NCI-H2227 treated with DMSO at 0.1 percent for 48 hours (cell line): ENCODE measurements around the gene TMEM18.
"Not testable (repeated sequence)": the region's sequence is repeated elsewhere in the genome, so short reads cannot be mapped to it uniquely, and the experiment has no call there.

Source experiments
- DNase-seq: peaks from one replicate; lab custom pipeline; 2025; lab: John Stamatoyannopoulos, UW

The TMEM18 gene

DNA sequence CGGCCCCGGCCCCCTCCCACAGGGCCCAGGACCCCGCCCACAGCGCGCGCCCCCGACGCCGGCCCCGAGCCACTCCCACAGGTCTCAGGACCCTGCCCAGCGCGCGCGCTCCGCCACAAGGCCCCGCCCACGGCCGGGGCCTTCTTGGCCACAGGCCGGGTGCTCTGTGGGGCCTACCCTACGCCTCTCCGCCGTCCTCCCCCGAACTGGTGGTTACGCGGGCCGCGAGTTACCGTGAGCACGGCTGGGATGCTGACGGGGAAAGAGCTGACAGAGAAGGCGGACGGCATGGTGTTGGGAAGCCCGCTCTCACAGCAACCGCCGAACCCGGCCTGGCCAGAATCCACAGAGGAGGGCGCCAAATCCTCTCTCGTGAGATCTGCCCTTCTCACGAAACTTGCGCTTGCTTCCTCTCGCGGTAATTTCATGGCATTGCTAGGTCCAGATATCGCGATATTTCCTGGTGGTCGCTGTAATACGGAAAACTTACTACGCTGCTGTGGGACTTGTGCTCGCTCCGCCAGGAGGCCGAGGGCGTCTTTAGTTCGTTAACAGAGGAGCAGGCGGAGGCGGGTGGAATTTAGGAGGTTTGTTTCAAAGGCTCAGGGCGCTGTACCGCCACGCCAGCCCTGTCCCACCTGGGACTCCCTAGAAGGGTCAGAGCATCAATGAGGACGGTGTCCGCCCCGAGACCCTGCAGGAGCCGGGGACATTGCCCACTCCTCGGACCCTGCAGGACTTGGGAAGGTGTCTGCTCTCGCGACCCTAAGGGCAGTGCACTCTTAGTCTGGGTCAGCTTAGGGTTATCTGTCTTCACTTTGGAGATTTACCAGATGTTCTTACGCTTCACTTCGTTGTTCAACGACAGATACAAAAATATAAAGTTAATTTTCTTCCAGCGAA lies at the start of gene TMEM18:
Gene TMEM18 (minus strand): TSS at position 351 of the 903 bp plus-strand sequence. CDS start 61 bp downstream, at position 290.
- DNase-seq, result peak; percentile 99

- DNase-seq, result no peak
These were observed 49.0 kb upstream of the TMEM18 start for GRCh38 chr2:726169-726568.

DNA sequence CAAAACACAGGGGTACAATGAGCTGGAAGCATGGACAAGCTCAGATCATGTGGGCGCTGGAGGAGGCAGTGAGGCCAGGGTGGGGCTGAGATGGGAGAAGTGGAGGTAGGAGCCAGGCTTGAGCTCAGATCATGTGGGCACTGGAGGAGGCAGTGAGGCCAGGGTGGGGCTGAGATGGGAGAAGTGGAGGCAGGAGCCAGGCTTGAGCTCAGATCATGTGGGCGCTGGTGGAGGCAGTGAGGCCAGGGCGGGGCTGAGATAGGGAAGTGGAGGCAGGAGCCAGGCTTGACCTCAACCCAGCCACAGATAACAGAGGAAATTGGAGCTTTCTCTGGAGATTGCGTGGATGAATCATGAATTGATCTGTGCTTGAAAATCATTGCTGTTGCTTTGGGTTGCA lies 48.3 kb upstream of the TMEM18 start:
- DNase-seq, result no peak

GRCh38 chr2:723761-724160 lies 46.6 kb upstream of the TMEM18 start:
- no peak for DNase-seq

DNA sequence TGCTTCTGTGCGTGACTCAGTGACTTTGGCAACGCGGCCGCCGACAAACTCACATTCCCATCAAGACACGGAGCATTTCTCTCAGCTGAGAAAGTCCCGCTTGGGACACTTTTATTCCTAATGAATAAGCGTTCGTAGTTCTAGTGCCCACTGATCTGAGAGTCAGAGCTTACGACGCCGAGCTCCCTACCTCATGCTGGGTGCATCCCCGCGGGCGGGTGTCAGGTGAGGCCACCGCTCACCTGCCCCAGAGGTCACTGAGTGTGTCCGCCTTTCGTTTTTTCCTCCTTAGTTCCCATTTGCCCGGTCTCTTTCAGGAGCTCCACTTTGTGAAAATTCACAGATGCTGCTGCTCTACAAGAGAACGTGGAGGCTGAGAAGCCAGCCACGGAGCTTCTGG lies 43.6 kb upstream of the TMEM18 start:
- DNase-seq, result no peak

DNA sequence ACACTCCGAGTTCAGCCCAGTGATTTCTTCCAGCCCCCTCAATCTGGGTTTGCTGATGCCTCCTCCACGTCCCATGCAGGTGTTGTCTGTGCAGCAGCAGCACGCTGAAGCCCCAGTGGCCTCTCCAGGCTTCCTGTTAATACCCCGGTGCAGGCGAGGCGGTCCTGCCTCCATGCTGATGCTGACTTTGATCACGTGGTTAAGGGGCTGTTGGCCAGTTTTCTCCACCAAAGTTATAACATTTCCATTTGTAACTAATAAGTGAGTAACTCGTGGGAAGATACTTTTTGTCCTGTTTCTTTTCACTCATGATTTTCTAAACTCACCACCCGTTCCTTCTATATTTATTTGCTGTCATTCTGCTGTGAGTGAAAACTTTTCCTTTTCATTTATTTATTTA lies 42.5 kb upstream of the TMEM18 start:
- DNase-seq, result no peak

DNA sequence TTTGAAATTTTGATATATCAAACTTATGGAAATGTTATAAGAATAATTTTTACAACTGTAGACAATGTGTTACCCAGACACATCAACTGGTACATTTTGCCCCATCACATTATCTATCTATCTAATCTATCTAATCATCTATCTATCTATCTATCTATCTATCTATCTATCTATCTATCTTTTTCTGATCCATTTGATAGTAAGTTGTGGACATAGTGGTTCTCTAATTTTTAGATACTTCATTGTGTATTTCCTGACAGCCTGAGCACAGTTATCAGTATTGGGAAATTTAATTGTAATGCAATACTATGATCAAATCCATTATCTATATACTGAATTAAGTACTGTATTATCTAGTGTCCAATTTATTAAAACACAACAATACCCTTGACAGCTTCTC lies 42.0 kb upstream of the TMEM18 start:
- no peak for DNase-seq

GRCh38 chr2:717661-718060 lies 40.5 kb upstream of the TMEM18 start:
- DNase-seq, result no peak

GRCh38 chr2:715854-716560 lies 38.8 kb upstream of the TMEM18 start:
- no peak for DNase-seq

DNA sequence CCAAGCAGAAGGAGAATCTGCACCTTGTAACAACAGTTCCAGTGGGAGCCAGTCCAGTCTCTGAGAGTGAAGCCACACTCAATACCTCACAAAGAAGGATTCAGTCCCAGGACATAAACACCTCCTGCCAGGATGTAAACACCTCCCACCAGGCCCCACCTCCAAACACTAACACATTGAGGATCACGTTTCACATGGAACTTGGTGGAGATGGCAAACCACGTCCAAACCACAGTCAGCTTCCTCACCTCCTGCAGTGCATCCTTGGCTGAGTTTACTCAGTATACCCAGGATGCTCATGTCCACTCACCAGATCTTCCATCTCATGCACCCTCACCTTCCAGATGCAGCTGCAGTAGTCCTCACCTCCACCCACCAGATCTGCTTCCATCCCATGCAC lies 37.8 kb upstream of the TMEM18 start:
- DNase-seq, result no peak

- DNase-seq, result no peak
These were observed 37.0 kb upstream of the TMEM18 start for GRCh38 chr2:714005-714741.

- no peak for DNase-seq
These were observed 33.9 kb upstream of the TMEM18 start for GRCh38 chr2:710867-711665.

GRCh38 chr2:709138-709765 lies 32.0 kb upstream of the TMEM18 start:
- no peak for DNase-seq

DNA sequence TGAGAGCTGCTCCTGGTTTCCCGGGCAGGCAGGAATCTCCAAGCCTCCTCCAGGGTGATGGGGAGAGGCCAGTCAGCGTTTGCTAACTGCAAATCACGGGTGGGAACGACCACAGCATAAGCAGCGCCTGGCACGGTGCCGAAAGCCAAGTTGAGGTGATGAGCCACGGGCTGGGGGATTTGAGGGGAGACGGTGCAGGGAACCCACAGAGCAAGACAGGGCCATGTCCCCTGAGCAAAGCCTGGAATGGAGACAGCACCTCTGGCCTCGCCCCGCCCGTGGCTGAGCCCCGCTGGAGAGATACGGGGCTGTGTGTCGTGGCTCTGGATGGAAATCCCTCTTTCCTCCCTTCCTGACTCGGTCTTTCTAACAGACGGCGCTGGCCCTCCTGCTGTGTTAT lies 31.5 kb upstream of the TMEM18 start:
- no peak for DNase-seq

DNA sequence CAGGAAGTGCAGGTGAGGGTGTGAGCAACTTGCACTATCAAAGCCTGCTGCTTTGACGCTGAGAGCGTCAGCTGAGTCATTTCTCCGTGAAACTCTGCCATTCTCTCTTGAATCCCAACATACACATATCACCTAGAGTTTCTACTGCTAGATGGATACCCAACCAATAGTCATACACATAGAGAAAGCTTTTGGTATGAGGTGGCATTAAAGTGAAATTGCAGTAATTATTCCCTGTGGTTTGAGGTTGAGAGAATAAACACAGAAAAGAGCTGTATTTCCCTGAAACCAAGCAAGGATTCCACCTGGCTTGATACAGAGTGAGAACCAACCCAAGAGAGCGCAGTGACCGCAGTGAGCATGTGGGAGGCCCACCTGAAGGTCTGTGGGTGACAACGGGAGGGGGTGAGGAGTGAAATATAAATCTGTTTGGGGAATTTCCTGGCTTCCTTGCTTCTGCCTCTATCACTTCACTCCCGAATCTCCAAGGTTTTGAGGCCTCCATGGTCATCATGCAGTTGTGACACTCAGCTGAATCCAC lies 28.8 kb upstream of the TMEM18 start:
- DNase-seq, result no peak

DNA sequence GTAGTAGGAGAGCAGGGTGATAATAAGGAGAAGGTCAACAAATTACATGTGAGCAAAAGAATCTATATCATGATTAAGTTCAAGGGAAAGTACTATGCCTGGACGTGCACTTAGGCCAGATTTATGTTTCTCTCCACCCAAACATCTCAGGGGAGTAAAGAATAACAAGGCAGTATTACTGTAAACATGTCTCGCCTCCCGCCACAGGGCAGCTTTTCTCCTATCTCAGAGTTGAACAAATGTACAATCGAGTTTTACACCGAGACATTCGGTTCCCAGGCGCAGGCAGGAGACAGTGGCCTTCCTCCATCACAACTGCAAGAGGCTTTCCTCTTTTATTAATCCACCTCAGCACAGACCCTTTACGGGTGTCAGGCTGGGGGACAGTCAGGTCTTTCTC lies 25.6 kb upstream of the TMEM18 start:
- not testable (repeated sequence) for DNase-seq

- no peak for DNase-seq
These were observed 19.9 kb upstream of the TMEM18 start for GRCh38 chr2:696999-697627.

- no peak for DNase-seq
These were observed 19.3 kb upstream of the TMEM18 start for GRCh38 chr2:696463-696862.

- no peak for DNase-seq
These were observed 17.8 kb upstream of the TMEM18 start for GRCh38 chr2:694906-695510.

DNA sequence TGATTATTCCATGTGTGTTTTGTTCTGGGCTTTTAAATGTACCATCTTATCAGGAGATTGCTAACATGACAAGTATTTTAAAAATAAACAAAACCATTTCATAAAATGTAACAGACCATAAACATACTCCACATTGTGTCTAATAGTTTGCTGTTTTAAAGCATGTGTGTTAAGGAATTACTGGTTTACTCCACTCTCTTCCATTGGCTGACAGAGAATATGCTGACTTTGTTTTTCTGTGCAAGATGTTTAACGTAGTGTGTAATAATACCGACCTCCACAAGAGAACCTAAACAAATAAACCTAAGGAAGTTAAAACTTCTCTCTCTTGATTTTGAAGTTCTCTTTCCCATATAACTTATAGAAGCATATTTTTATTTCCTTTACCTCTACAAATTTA lies 17.0 kb upstream of the TMEM18 start:
- no peak for DNase-seq
